HG02981 (cell line): ENCODE data around the gene BHMT.
"Not testable (repeated sequence)": the region's sequence is repeated elsewhere in the genome, so short reads cannot be mapped to it uniquely, and the experiment has no call there.

Experiments used
- ATAC-seq: cut with Tn5 transposase; IDR thresholded peaks from one replicate; pipeline ENCODE4 v1.9.1; 2021; ENCODE audit warnings: mild to moderate bottlenecking, moderate library complexity; ENCODE audit not compliant: unreplicated experiment

BHMT gene

DNA sequence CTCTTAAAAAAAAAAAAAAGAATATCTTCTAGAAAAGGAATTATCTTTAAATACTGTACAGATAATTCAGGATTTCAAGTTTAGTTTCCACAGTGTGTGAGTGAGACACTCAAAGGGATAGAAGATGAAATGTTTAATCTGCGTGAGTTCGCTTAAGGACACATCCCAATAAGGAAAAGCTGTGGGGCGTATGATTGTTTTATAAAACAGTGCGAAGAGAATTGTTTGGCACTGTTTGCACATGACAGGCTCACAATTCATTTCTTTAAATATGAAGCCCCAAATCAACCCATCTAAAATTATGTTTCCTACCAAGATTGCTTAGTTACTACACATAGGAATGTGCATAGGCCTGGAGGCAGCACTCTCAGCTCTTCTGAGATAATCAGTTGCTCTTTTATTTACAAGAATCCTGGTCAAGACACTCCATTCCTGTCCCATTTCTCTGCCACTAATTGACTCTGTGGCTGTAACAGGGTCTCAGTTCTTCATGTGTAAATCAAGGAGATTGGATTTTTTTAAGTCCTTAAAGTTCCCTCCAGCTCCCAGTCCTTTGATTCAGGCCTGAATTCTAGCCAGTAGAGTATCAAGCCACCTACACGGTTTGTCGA is 60.1 kb downstream of the BHMT start:
- ATAC-seq, result no peak

DNA sequence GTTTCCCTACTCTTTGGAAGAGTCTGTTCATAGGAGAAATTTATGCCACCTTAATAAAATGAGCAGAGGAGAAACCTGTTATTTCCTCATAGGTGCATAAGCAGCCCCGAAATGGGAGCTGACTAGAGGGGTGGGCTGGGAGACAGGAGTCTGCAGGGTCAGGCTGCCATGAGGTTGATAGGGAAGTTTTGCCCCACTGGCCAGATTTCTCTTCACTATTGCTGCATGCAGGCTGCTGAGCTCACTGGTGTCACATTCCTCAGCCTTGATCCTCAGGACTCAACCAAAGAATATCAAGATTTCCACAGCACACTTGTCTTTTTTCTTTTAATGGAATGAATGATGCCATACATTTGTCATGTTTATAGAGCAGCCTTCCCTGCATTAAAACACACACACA is 60.7 kb downstream of the BHMT start:
- ATAC-seq, result no peak

DNA sequence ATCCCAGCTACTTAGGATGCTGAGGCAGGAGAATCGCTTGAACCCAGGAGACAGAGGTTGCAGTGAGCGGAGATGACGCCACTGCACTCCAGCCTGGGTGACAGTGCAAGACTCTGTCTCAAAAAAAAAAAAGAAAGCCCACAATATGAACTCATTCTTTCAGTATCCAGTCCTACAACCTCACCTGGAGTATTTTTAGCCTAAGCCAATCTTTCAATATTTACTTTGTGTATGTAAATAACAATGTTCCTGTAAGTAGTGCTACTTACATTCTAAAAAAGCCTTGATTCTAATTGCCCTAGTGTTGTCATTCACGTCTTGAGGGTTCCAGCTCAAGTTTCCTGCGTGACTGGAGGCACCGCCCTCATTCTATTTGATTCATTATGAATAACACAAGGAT is 62.0 kb downstream of the BHMT start:
- ATAC-seq, result no peak

DNA sequence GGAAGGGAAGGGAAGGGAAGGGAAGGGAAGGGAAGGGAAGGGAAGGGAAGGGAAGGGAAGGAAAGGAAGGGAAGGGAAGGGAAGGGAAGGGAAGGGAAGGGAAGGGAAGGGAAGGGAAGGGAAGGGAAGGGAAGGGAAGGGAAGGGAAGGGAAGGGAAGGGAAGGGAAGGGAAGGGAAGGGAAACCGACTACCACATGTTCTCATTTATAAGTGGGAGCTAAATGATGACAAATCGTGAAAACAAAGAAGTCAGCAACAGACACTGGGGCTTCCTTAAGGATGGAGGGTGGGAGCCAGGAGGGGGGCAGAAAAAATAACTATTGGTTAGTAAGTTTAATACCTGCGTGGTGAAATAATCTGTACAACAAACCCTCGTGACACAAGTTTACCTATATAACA is 68.8 kb downstream of the BHMT start:
- not testable (repeated sequence) for ATAC-seq

DNA sequence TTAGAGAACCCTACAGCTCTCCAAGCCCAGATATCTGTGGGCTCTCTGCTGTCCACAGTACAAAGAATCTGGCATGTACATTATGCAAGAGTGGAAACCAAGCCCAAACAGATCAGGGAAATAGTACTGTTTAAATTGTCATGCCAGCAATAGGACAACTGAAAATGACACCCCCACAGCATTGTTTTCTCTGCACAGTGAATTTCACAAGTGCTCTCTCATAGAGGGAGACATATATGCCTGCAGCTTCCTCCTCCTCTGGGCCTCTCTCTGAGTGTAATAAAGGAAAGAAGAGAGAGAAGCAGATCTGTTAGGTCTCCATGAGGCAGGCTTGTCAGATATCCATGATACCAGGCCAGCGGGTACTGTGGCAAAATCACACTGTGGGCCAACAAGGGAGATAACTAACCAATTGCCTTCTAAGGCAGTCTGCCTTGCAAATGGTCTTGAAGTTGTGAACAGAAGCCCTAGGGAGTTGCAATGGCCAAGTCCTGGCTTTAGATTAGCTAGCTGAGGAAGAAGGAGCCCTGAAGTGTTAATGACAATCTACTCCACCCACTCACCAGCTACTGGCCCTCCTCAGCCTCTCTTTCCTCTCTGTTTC is 69.9 kb downstream of the BHMT start:
- ATAC-seq, result no peak
